SH-SY5Y (cell line): ENCODE results near the gene FGF2.

Source experiments
- GATA2 ChIP-seq: IDR thresholded peaks from 2 replicates; pipeline ENCODE4 v1.6.1; 2011; ENCODE audit warnings: mild to moderate bottlenecking, low read depth, low read length
- GATA3 ChIP-seq: IDR thresholded peaks from 2 replicates; pipeline ENCODE4 v1.6.1; 2011; ENCODE audit warnings: low read depth, mild to moderate bottlenecking, low read length, moderate library complexity

- TF ChIP-seq GATA2: no peak
- no peak for TF ChIP-seq GATA3
Observed at GRCh38 chr4:122826079-122826527, 528 bp upstream of the FGF2 start.
